Left forelimb (tissue), 1 donor: ENCODE data around the gene OR6C4.
"Not testable (repeated sequence)": the region's sequence is repeated elsewhere in the genome, so short reads cannot be mapped to it uniquely, and the experiment has no call there.

ENCODE experiments used
- DNase-seq: peaks from one replicate; pipeline ENCODE4 v3.0.0-alpha.2; 2018; ENCODE audit warnings: low spot score

The OR6C4 gene

GRCh38 chr12:55549302-55549701 lies at the start of gene OR6C4:
Gene OR6C4, plus strand, starts transcription at chr12:55549602. Its CDS starts 1,625 bp downstream, at chr12:55551227.
- DNase-seq: no peak

- DNase-seq: no peak
Measured at GRCh38 chr12:55499810-55500252, 49.6 kb upstream of the OR6C4 start.

- DNase-seq: no peak
Measured at GRCh38 chr12:55501601-55502000, 47.8 kb upstream of the OR6C4 start.

GRCh38 chr12:55515696-55516095 lies 33.7 kb upstream of the OR6C4 start:
- DNase-seq: no peak

GRCh38 chr12:55516391-55516790 lies 33.0 kb upstream of the OR6C4 start:
- DNase-seq: no peak

GRCh38 chr12:55548235-55548634 lies 1.2 kb upstream of the OR6C4 start:
- not testable (repeated sequence) for DNase-seq

- no peak for DNase-seq
Measured at GRCh38 chr12:55548756-55549155, 646 bp upstream of the OR6C4 start.

GRCh38 chr12:55554296-55554695 lies 4.9 kb downstream of the OR6C4 start:
- DNase-seq: no peak

GRCh38 chr12:55570060-55570459 lies 20.7 kb downstream of the OR6C4 start:
- not testable (repeated sequence) for DNase-seq

GRCh38 chr12:55570689-55571088 lies 21.3 kb downstream of the OR6C4 start:
- DNase-seq: not testable (repeated sequence)

GRCh38 chr12:55572168-55572567 lies 22.8 kb downstream of the OR6C4 start, which contains the start of gene OR2AP1:
Gene OR2AP1, plus strand, starts transcription at chr12:55572468. Its CDS starts 1,947 bp downstream, at chr12:55574415.
- DNase-seq: no peak

GRCh38 chr12:55582066-55582465 lies 32.7 kb downstream of the OR6C4 start:
- DNase-seq: no peak

GRCh38 chr12:55585817-55586216 lies 36.4 kb downstream of the OR6C4 start:
- DNase-seq: no peak

GRCh38 chr12:55590152-55590551 lies 40.8 kb downstream of the OR6C4 start:
- not testable (repeated sequence) for DNase-seq
